HEK293 (cell line): ENCODE data around the gene AMOTL1.

Experiments
- CTCF ChIA-PET: fragments of 350-600 bp; formaldehyde crosslinking; extraction: SDS; loops from one replicate; lab custom pipeline; 2021; ENCODE audit warnings: antibody characterized with exemption; lab: Yijun Ruan, JAX
- POLR2A ChIA-PET: fragments of 300-600 bp; formaldehyde crosslinking; extraction: SDS; loops from one replicate; lab custom pipeline; 2020; ENCODE audit warnings: antibody characterized with exemption, inconsistent platforms; lab: Yijun Ruan, JAX
- H3K27ac ChIP-seq: fragments of 200-500 bp; sonication (Bioruptor generic); 2 replicates; pipeline ENCODE4 v1.5.1; 2014; ENCODE audit warnings: low read depth, low read length, control low read depth, inconsistent platforms; ENCODE audit errors: extremely low read depth
- H3K36me3 ChIP-seq, 2 experiments: fragments of 200-500 bp in 1 of 2; sonication (Bioruptor generic) in 1 of 2; 1 replicate in 1 of 2; 2 replicates in 1 of 2; pipeline ENCODE4 v1.5.1; 2014 to 2017; ENCODE audit warnings: inconsistent platforms in 2 of 2, low read length in 2 of 2; ENCODE audit not compliant: control insufficient read depth in 2 of 2, insufficient read depth in 1 of 2
- H3K4me1 ChIP-seq: fragments of 200-500 bp; sonication (Bioruptor generic); 2 replicates; pipeline ENCODE4 v1.5.1; 2014; ENCODE audit warnings: mild to moderate bottlenecking, low read length, inconsistent platforms; ENCODE audit not compliant: control insufficient read depth, insufficient read depth
- H3K4me3 ChIP-seq: 2 replicates; pipeline ENCODE4 v1.5.1; 2011; ENCODE audit warnings: low read depth, mild to moderate bottlenecking, control low read depth, low read length, moderate library complexity
- H3K9me3 ChIP-seq: fragments of 200-500 bp; sonication (Bioruptor generic); 2 replicates; pipeline ENCODE4 v1.5.1; 2014; ENCODE audit warnings: low read depth, low read length, inconsistent platforms; ENCODE audit not compliant: control insufficient read depth, insufficient read depth
- HOXA7 ChIP-seq: sonication (generic); formaldehyde crosslinking; IDR thresholded peaks from 2 replicates; pipeline ENCODE4 v1.8.1; 2022; ENCODE audit warnings: missing genetic modification reagents, borderline replicate concordance
- HOXC10 ChIP-seq: sonication (generic); formaldehyde crosslinking; IDR thresholded peaks from 2 replicates; pipeline ENCODE4 v1.8.1; 2023; ENCODE audit warnings: mild to moderate bottlenecking, missing genetic modification reagents
- KLF16 ChIP-seq: fragments of 450-650 bp; formaldehyde crosslinking; IDR thresholded peaks from 2 replicates; pipeline ENCODE4 v1.5.1; 2017; ENCODE audit warnings: missing biosample characterization, missing genetic modification characterization
- KLF9 ChIP-seq: fragments of 450-650 bp; formaldehyde crosslinking; IDR thresholded peaks from 2 replicates; pipeline ENCODE4 v1.5.1; 2016; ENCODE audit warnings: missing biosample characterization, missing genetic modification characterization, low read depth
- PBX3 ChIP-seq: sonication (generic); formaldehyde crosslinking; IDR thresholded peaks from 2 replicates; pipeline ENCODE4 v1.8.1; 2022; ENCODE audit warnings: mild to moderate bottlenecking, moderate library complexity, missing genetic modification reagents
- SCRT1 ChIP-seq: fragments of 450-650 bp; formaldehyde crosslinking; IDR thresholded peaks from 2 replicates; pipeline ENCODE4 v1.5.1; 2016; ENCODE audit warnings: missing biosample characterization, missing genetic modification characterization, borderline replicate concordance
- SP2 ChIP-seq: fragments of 450-650 bp; formaldehyde crosslinking; IDR thresholded peaks from 2 replicates; pipeline ENCODE4 v1.5.1; 2016; ENCODE audit warnings: missing biosample characterization, missing genetic modification characterization
- ZBTB21 ChIP-seq: fragments of 450-650 bp; formaldehyde crosslinking; IDR thresholded peaks from 2 replicates; pipeline ENCODE4 v1.5.1; 2017; ENCODE audit warnings: missing biosample characterization, missing genetic modification characterization
- ZBTB26 ChIP-seq: fragments of 450-650 bp; formaldehyde crosslinking; optimal IDR thresholded peaks from 2 replicates; pipeline ENCODE3; 2016; ENCODE audit warnings: missing biosample characterization, mild to moderate bottlenecking, missing genetic modification characterization
- ZBTB49 ChIP-seq: fragments of 450-650 bp; formaldehyde crosslinking; IDR thresholded peaks from 2 replicates; pipeline ENCODE4 v1.5.1; 2016; ENCODE audit warnings: missing biosample characterization, missing genetic modification characterization, low read depth
- ZEB2 ChIP-seq: fragments of 450-650 bp; formaldehyde crosslinking; IDR thresholded peaks from 2 replicates; pipeline ENCODE4 v1.5.1; 2016; ENCODE audit warnings: missing biosample characterization, missing genetic modification characterization
- ZFP37 ChIP-seq: fragments of 450-650 bp; formaldehyde crosslinking; IDR thresholded peaks from 2 replicates; pipeline ENCODE4 v1.5.1; 2016; ENCODE audit warnings: missing biosample characterization, missing genetic modification characterization
- ZNF133 ChIP-seq: fragments of 450-650 bp; formaldehyde crosslinking; IDR thresholded peaks from 2 replicates; pipeline ENCODE4 v1.5.1; 2016; ENCODE audit warnings: missing biosample characterization, missing genetic modification characterization
- ZNF148 ChIP-seq: fragments of 450-650 bp; formaldehyde crosslinking; IDR thresholded peaks from 2 replicates; pipeline ENCODE4 v1.5.0; 2017; ENCODE audit warnings: missing biosample characterization, missing genetic modification characterization, borderline replicate concordance
- ZNF157 ChIP-seq: fragments of 450-650 bp; formaldehyde crosslinking; IDR thresholded peaks from 2 replicates; pipeline ENCODE4 v1.5.1; 2016; ENCODE audit warnings: missing biosample characterization, missing genetic modification characterization
- ZNF18 ChIP-seq: fragments of 450-650 bp; formaldehyde crosslinking; IDR thresholded peaks from 2 replicates; pipeline ENCODE4 v1.5.1; 2016; ENCODE audit warnings: missing biosample characterization, missing genetic modification characterization
- ZNF211 ChIP-seq: fragments of 450-650 bp; formaldehyde crosslinking; IDR thresholded peaks from 2 replicates; pipeline ENCODE4 v1.5.1; 2016; ENCODE audit warnings: low read depth, missing biosample characterization, missing genetic modification characterization
- ZNF221 ChIP-seq: fragments of 450-650 bp; formaldehyde crosslinking; IDR thresholded peaks from 2 replicates; pipeline ENCODE4 v1.5.1; 2017; ENCODE audit warnings: missing biosample characterization, missing genetic modification characterization, borderline replicate concordance
- ZNF341 ChIP-seq: fragments of 450-650 bp; formaldehyde crosslinking; IDR thresholded peaks from 2 replicates; pipeline ENCODE4; 2016; ENCODE audit warnings: low read depth, missing biosample characterization, missing genetic modification characterization
- ZNF354C ChIP-seq: fragments of 450-650 bp; formaldehyde crosslinking; IDR thresholded peaks from 2 replicates; pipeline ENCODE4 v1.5.1; 2016; ENCODE audit warnings: missing biosample characterization, missing genetic modification characterization, low read depth, borderline replicate concordance
- ZNF423 ChIP-seq: fragments of 450-650 bp; formaldehyde crosslinking; IDR thresholded peaks from 2 replicates; pipeline ENCODE4 v1.5.1; 2016; ENCODE audit warnings: missing biosample characterization, missing genetic modification characterization
- ZNF610 ChIP-seq: fragments of 450-650 bp; formaldehyde crosslinking; IDR thresholded peaks from 2 replicates; pipeline ENCODE4 v1.5.1; 2016; ENCODE audit warnings: missing biosample characterization, missing genetic modification characterization, borderline replicate concordance
- ZNF660 ChIP-seq: fragments of 450-650 bp; IDR thresholded peaks from 2 replicates; pipeline ENCODE4 v1.5.1; 2018; ENCODE audit warnings: missing biosample characterization, mild to moderate bottlenecking, missing genetic modification characterization

AMOTL1 gene

GRCh38 chr11:94849839-94850238 lies 81.7 kb downstream of the AMOTL1 start:
- Histone ChIP-seq H3K27ac (no peak overlapping the region), H3K4me1 (no peaks in the 10 kb centered on the region), H3K36me3 (peaks cover 0 to 84% of the 10 kb centered on the region in 2 experiments; a peak in 1 of 3 replicates), H3K4me3 (no peak overlapping the region), H3K9me3 (no peaks in the 10 kb centered on the region)
- ChIA-PET CTCF (interaction anchor here (1.0 kb wide), 1 partner anchor 33 kb away, joined by 3 read pairs; no protein-coding TSS in a partner anchor), POLR2A (no interaction called here)
- TF ChIP-seq ZNF133 (tag by site-specific recombination) (no peak), ZNF18 (tag by site-specific recombination) (no peak), HOXC10 (CRISPR knock-in tag) (no peak), HOXA7 (CRISPR knock-in tag) (no peak), ZBTB49 (no peak), ZNF423 (no peak), ZNF157 (tag by site-specific recombination) (no peak), KLF9 (tag by site-specific recombination) (no peak), ZNF610 (tag by site-specific recombination) (no peak), ZNF211 (tag by site-specific recombination) (no peak), PBX3 (no peak), ZEB2 (tag by site-specific recombination) (no peak), SCRT1 (tag by site-specific recombination) (no peak)

- TF ChIP-seq ZNF148 (tag by site-specific recombination) (no peak), KLF16 (tag by site-specific recombination) (no peak), ZNF660 (no peak), SP2 (no peak), ZNF341 (tag by site-specific recombination) (no peak), ZNF221 (no peak), ZBTB21 (tag by site-specific recombination) (no peak), ZEB2 (tag by site-specific recombination) (no peak), ZFP37 (tag by site-specific recombination) (no peak), ZNF354C (tag by site-specific recombination) (no peak), ZBTB26 (no peak)
- Histone ChIP-seq H3K36me3 (peaks cover 0 to 88% of the 10 kb centered on the region in 2 experiments; a peak in 1 of 3 replicates), H3K4me3 (no peak overlapping the region), H3K4me1 (no peaks in the 10 kb centered on the region), H3K9me3 (no peaks in the 10 kb centered on the region), H3K27ac (no peak overlapping the region)
- ChIA-PET POLR2A (no interaction called here), CTCF (no interaction called here)
Measured at GRCh38 chr11:94851864-94852636, 83.9 kb downstream of the AMOTL1 start.
